ENCODE measurements around the gene OR6C70. TPM values are rescaled to one million over a fixed set of nuclear protein-coding genes. Genes with fewer than 3 reads are reported as not detected.

OR6C70 gene
- total and polyA plus RNA-seq, 2 donors (not counting 1 experiment from before 2014, with no cell fraction given): not detected

DNA sequence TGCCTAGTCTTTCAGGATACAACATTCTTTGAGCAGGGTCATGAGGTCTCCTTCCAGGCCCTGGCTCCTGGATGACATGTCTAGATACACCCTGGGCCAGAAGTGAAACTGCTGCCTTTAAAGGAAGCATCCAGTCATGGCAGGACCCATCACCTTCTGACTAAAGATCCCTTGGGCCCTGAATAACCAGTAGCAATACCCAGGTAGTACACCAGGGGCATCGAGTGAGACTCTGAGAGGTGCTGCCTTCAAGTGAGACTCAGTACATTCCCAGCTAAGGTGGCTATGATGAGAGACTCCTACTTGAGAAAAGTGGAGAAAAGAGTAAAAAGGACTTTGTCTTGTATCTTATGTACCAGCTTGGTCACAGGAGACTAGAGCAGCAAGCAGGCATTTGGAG lies 45.8 kb upstream of the OR6C70 start:
- intact Hi-C loops (cut with micrococcal nuclease): no loop called here
- no peak overlapping the region for H2AFZ ChIP-seq (ENCODE audit: insufficient read depth, low read depth, low read length, poor library complexity, severe bottlenecking)
- POLR2A ChIA-PET: no interaction called here
- no peak overlapping the region for H3K27ac ChIP-seq (ENCODE audit: low read length in 2 of 2)
- no peak for TF ChIP-seq EZH2 (IDR thresholded peaks at IDR 0.05; ENCODE audit: borderline replicate concordance, insufficient read depth, low read depth, low read length, poor library complexity, severe bottlenecking)
- TF ChIP-seq, protein P1, sequence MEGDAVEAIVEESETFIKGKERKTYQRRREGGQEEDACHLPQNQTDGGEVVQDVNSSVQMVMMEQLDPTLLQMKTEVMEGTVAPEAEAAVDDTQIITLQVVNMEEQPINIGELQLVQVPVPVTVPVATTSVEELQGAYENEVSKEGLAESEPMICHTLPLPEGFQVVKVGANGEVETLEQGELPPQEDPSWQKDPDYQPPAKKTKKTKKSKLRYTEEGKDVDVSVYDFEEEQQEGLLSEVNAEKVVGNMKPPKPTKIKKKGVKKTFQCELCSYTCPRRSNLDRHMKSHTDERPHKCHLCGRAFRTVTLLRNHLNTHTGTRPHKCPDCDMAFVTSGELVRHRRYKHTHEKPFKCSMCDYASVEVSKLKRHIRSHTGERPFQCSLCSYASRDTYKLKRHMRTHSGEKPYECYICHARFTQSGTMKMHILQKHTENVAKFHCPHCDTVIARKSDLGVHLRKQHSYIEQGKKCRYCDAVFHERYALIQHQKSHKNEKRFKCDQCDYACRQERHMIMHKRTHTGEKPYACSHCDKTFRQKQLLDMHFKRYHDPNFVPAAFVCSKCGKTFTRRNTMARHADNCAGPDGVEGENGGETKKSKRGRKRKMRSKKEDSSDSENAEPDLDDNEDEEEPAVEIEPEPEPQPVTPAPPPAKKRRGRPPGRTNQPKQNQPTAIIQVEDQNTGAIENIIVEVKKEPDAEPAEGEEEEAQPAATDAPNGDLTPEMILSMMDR (IDR thresholded peaks at IDR 0.05): no peak
- DNase-seq (no peak), ATAC-seq (ENCODE audit: low read depth) (no peak)
- Mint-ChIP-seq H3K4me1 (no peaks in the 10 kb centered on the region), H3K9me3 (ENCODE audit: insufficient read depth) (no peaks in the 10 kb centered on the region), H3K27ac (no peak overlapping the region), H3K4me3 (no peak overlapping the region), H3K27me3 (peaks cover 23% of the 10 kb centered on the region)
- H3K4me2 ChIP-seq (replicated peaks; ENCODE audit: low read depth, low read length, poor library complexity, severe bottlenecking): no peak overlapping the region
- CTCF ChIA-PET: interaction anchor here (0.6 kb wide), 1 partner anchor 786 kb away, joined by 4 read pairs; no protein-coding TSS in a partner anchor
- H3K36me3 ChIP-seq (replicated peaks in 1 of 2; ENCODE audit: control extremely low read depth in 1 of 2, control insufficient read depth in 1 of 2, extremely low read depth in 1 of 2, insufficient read depth in 2 of 2, low read length in 1 of 2): no peaks in the 10 kb centered on the region
- WGBS (ENCODE audit: insufficient coverage): no CpG with 5 or more reads among the region's 1 CpG
- peaks cover 0 to 6% (median 0%) of the 10 kb centered on the region in 4 experiments for H3K27me3 ChIP-seq (replicated peaks in 1 of 4; ENCODE audit: control extremely low read depth in 1 of 4, control insufficient read depth in 3 of 4, insufficient read depth in 4 of 4, low read length in 3 of 4)
- H3K9me3 ChIP-seq (ENCODE audit: control extremely low read depth in 1 of 3, control insufficient read depth in 2 of 3, insufficient read depth in 1 of 3, low read length in 2 of 3): peaks cover 0 to 2% (median 0%) of the 10 kb centered on the region in 3 donors
- no peaks in the 10 kb centered on the region for H4K20me1 ChIP-seq (ENCODE audit: control insufficient read depth, insufficient read depth, low read length, poor library complexity, severe bottlenecking)
- H3K79me2 ChIP-seq (ENCODE audit: control insufficient read depth, insufficient read depth, low read length): no peaks in the 10 kb centered on the region
- no peaks in the 10 kb centered on the region for H3K4me1 ChIP-seq (ENCODE audit: control insufficient read depth in 2 of 2, insufficient read depth in 2 of 2, low read length in 2 of 2)
- no peak overlapping the region for H3K4me3 ChIP-seq (ENCODE audit: control extremely low read depth in 1 of 5, extremely low read depth in 1 of 5, insufficient read depth in 1 of 5, low read depth in 2 of 5, low read length in 4 of 5)
- no peak overlapping the region for H3K9ac ChIP-seq (ENCODE audit: low read length)

DNA sequence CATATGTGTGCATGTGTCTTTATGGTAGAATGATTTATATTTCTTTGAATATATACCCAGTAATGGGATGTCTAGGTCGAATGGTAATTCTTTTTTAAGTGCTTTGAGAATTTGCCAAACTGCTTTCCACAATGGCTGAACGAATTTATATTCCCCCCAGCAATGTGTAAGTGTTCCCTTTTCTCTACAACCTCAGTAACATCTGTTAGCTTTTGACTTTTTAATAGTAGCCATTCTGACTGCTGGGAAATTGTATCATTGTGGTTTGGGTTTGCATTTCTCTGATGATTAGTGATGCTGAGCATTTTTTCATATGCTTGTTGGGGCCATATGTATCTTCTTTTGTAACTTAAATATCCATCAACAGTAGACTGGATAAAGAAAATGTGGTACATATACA lies 31.7 kb upstream of the OR6C70 start:
- Histone ChIP-seq H3K9me3 (ENCODE audit: control extremely low read depth in 1 of 3, control insufficient read depth in 2 of 3, insufficient read depth in 1 of 3, low read length in 2 of 3) (no peaks in the 10 kb centered on the region), H2AFZ (ENCODE audit: insufficient read depth, low read depth, low read length, poor library complexity, severe bottlenecking) (no peak overlapping the region), H4K20me1 (ENCODE audit: control insufficient read depth, insufficient read depth, low read length, poor library complexity, severe bottlenecking) (no peaks in the 10 kb centered on the region), H3K36me3 (replicated peaks in 1 of 2; ENCODE audit: control extremely low read depth in 1 of 2, control insufficient read depth in 1 of 2, extremely low read depth in 1 of 2, insufficient read depth in 2 of 2, low read length in 1 of 2) (no peaks in the 10 kb centered on the region), H3K27me3 (replicated peaks in 1 of 4; ENCODE audit: control extremely low read depth in 1 of 4, control insufficient read depth in 3 of 4, insufficient read depth in 4 of 4, low read length in 3 of 4) (no peaks in the 10 kb centered on the region), H3K4me3 (ENCODE audit: control extremely low read depth in 1 of 5, extremely low read depth in 1 of 5, insufficient read depth in 1 of 5, low read depth in 2 of 5, low read length in 4 of 5) (no peak overlapping the region), H3K9ac (ENCODE audit: low read length) (no peak overlapping the region), H3K4me1 (ENCODE audit: control insufficient read depth in 2 of 2, insufficient read depth in 2 of 2, low read length in 2 of 2) (peaks cover 0 to 6% of the 10 kb centered on the region in 2 donors), H3K4me2 (replicated peaks; ENCODE audit: low read depth, low read length, poor library complexity, severe bottlenecking) (no peak overlapping the region), H3K27ac (ENCODE audit: low read length in 2 of 2) (no peak overlapping the region), H3K79me2 (ENCODE audit: control insufficient read depth, insufficient read depth, low read length) (no peaks in the 10 kb centered on the region)
- TF ChIP-seq, protein P1 (IDR thresholded peaks at IDR 0.05): no peak
- no peak for TF ChIP-seq EZH2 (IDR thresholded peaks at IDR 0.05; ENCODE audit: borderline replicate concordance, insufficient read depth, low read depth, low read length, poor library complexity, severe bottlenecking)
- Mint-ChIP-seq H3K4me1 (peaks cover 9% of the 10 kb centered on the region), H3K27ac (no peak overlapping the region), H3K27me3 (no peaks in the 10 kb centered on the region), H3K9me3 (ENCODE audit: insufficient read depth) (peaks cover 2% of the 10 kb centered on the region), H3K4me3 (no peak overlapping the region)
- ChIA-PET POLR2A (no interaction called here), CTCF (no interaction called here)
- intact Hi-C loops (cut with micrococcal nuclease): no loop called here
- WGBS (ENCODE audit: insufficient coverage): no CpG with 5 or more reads among the region's 2 CpGs
- ATAC-seq (ENCODE audit: low read depth) (no peak), DNase-seq (no peak)
